Measurements from ENCODE around the gene UNC93B1.
"Not testable (repeated sequence)": the region's sequence is repeated elsewhere in the genome, so short reads cannot be mapped to it uniquely, and the experiment has no call there.

Gene UNC93B1

GRCh38 chr11:67998150-67999045 is 5.5 kb downstream of the UNC93B1 start:
- Histone ChIP-seq H3K4me3 (ENCODE audit: insufficient read depth, low read depth, low read length) (no peak overlapping the region), H3K27me3 (ENCODE audit: control insufficient read depth, insufficient read depth, low read length, poor library complexity, severe bottlenecking) (peaks cover 8% of the 10 kb centered on the region), H3K9me3 (ENCODE audit: control insufficient read depth, low read length) (no peaks in the 10 kb centered on the region), H3K4me1 (ENCODE audit: control insufficient read depth, insufficient read depth, low read length) (no peaks in the 10 kb centered on the region), H3K27ac (ENCODE audit: insufficient read depth, low read depth, low read length, poor library complexity, severe bottlenecking) (no peak overlapping the region), H3K36me3 (ENCODE audit: control insufficient read depth, insufficient read depth, low read length) (no peaks in the 10 kb centered on the region)
- 94 to 97% methylated on average over 9 of the region's 9 CpGs for WGBS, 2 experiments

- Histone ChIP-seq H3K36me3 (ENCODE audit: control insufficient read depth, insufficient read depth, low read length) (no peaks in the 10 kb centered on the region), H3K27ac (ENCODE audit: insufficient read depth, low read depth, low read length, poor library complexity, severe bottlenecking) (no peak overlapping the region), H3K4me3 (ENCODE audit: insufficient read depth, low read depth, low read length) (no peak overlapping the region), H3K27me3 (ENCODE audit: control insufficient read depth, insufficient read depth, low read length, poor library complexity, severe bottlenecking) (peaks cover under 1% of the 10 kb centered on the region), H3K9me3 (ENCODE audit: control insufficient read depth, low read length) (no peaks in the 10 kb centered on the region), H3K4me1 (ENCODE audit: control insufficient read depth, insufficient read depth, low read length) (no peaks in the 10 kb centered on the region)
- WGBS, 2 experiments = 94 to 95% methylated on average over 29 of the region's 29 CpGs
These were observed 6.4 kb downstream of the UNC93B1 start for GRCh38 chr11:67997475-67997921.

- H3K4me3 ChIP-seq (ENCODE audit: insufficient read depth, low read depth, low read length) = no peak overlapping the region
- H3K9me3 ChIP-seq (ENCODE audit: control insufficient read depth, low read length) = no peaks in the 10 kb centered on the region
- H3K36me3 ChIP-seq (ENCODE audit: control insufficient read depth, insufficient read depth, low read length) = no peaks in the 10 kb centered on the region
- 74 to 81% methylated on average over 41 of the region's 41 CpGs for WGBS, 2 experiments
- no peak overlapping the region for H3K27ac ChIP-seq (ENCODE audit: insufficient read depth, low read depth, low read length, poor library complexity, severe bottlenecking)
- H3K4me1 ChIP-seq (ENCODE audit: control insufficient read depth, insufficient read depth, low read length) = no peaks in the 10 kb centered on the region
- H3K27me3 ChIP-seq (ENCODE audit: control insufficient read depth, insufficient read depth, low read length, poor library complexity, severe bottlenecking) = no peaks in the 10 kb centered on the region
These were observed 7.0 kb downstream of the UNC93B1 start for GRCh38 chr11:67996622-67997474.

GRCh38 chr11:67996051-67996450 is 7.8 kb downstream of the UNC93B1 start:
- 94 to 96% methylated on average over 13 of the region's 13 CpGs for WGBS, 2 experiments
- peaks cover 3% of the 10 kb centered on the region for H3K27me3 ChIP-seq (ENCODE audit: control insufficient read depth, insufficient read depth, low read length, poor library complexity, severe bottlenecking)
- H3K27ac ChIP-seq (ENCODE audit: insufficient read depth, low read depth, low read length, poor library complexity, severe bottlenecking) = no peak overlapping the region
- no peaks in the 10 kb centered on the region for H3K4me1 ChIP-seq (ENCODE audit: control insufficient read depth, insufficient read depth, low read length)
- H3K9me3 ChIP-seq (ENCODE audit: control insufficient read depth, low read length) = no peaks in the 10 kb centered on the region
- H3K4me3 ChIP-seq (ENCODE audit: insufficient read depth, low read depth, low read length) = no peak overlapping the region
- H3K36me3 ChIP-seq (ENCODE audit: control insufficient read depth, insufficient read depth, low read length) = no peaks in the 10 kb centered on the region

GRCh38 chr11:67995579-67995978 is 8.3 kb downstream of the UNC93B1 start:
- H3K4me1 ChIP-seq (ENCODE audit: control insufficient read depth, insufficient read depth, low read length); H3K9me3 ChIP-seq (ENCODE audit: control insufficient read depth, low read length); H3K27me3 ChIP-seq (ENCODE audit: control insufficient read depth, insufficient read depth, low read length, poor library complexity, severe bottlenecking); H3K27ac ChIP-seq (ENCODE audit: insufficient read depth, low read depth, low read length, poor library complexity, severe bottlenecking); H3K4me3 ChIP-seq (ENCODE audit: insufficient read depth, low read depth, low read length); H3K36me3 ChIP-seq (ENCODE audit: control insufficient read depth, insufficient read depth, low read length): not testable (repeated sequence)
- WGBS, 2 experiments = 89% methylated on average over 12 to 14 of the region's 14 CpGs

GRCh38 chr11:67995129-67995528 is 8.8 kb downstream of the UNC93B1 start:
- H3K4me3 ChIP-seq (ENCODE audit: insufficient read depth, low read depth, low read length); H3K4me1 ChIP-seq (ENCODE audit: control insufficient read depth, insufficient read depth, low read length): not testable (repeated sequence)
- 91 to 95% methylated on average over 3 of the region's 3 CpGs for WGBS, 2 experiments

GRCh38 chr11:67994387-67994786 is 9.5 kb downstream of the UNC93B1 start:
- not testable (repeated sequence) for H3K4me3 ChIP-seq (ENCODE audit: insufficient read depth, low read depth, low read length); H3K36me3 ChIP-seq (ENCODE audit: control insufficient read depth, insufficient read depth, low read length); H3K27me3 ChIP-seq (ENCODE audit: control insufficient read depth, insufficient read depth, low read length, poor library complexity, severe bottlenecking); H3K9me3 ChIP-seq (ENCODE audit: control insufficient read depth, low read length); H3K27ac ChIP-seq (ENCODE audit: insufficient read depth, low read depth, low read length, poor library complexity, severe bottlenecking); H3K4me1 ChIP-seq (ENCODE audit: control insufficient read depth, insufficient read depth, low read length)
- WGBS, 2 experiments = 92% methylated on average over 5 of the region's 5 CpGs

More at GRCh38 chr11:67995129-67995528, 8.8 kb downstream of the UNC93B1 start:
- not testable (repeated sequence) for H3K27me3 ChIP-seq (ENCODE audit: control insufficient read depth, insufficient read depth, low read length, poor library complexity, severe bottlenecking); H3K36me3 ChIP-seq (ENCODE audit: control insufficient read depth, insufficient read depth, low read length); H3K27ac ChIP-seq (ENCODE audit: insufficient read depth, low read depth, low read length, poor library complexity, severe bottlenecking); H3K9me3 ChIP-seq (ENCODE audit: control insufficient read depth, low read length)

- not testable (repeated sequence) for H3K4me3 ChIP-seq (ENCODE audit: insufficient read depth, low read depth, low read length); H3K36me3 ChIP-seq (ENCODE audit: control insufficient read depth, insufficient read depth, low read length); H3K4me1 ChIP-seq (ENCODE audit: control insufficient read depth, insufficient read depth, low read length); H3K9me3 ChIP-seq (ENCODE audit: control insufficient read depth, low read length); H3K27ac ChIP-seq (ENCODE audit: insufficient read depth, low read depth, low read length, poor library complexity, severe bottlenecking); H3K27me3 ChIP-seq (ENCODE audit: control insufficient read depth, insufficient read depth, low read length, poor library complexity, severe bottlenecking)
- 34 to 35% methylated on average over 12 of the region's 12 CpGs for WGBS, 2 experiments
These were observed 10.1 kb downstream of the UNC93B1 start for GRCh38 chr11:67993821-67994220.

- not testable (repeated sequence) for H3K9me3 ChIP-seq (ENCODE audit: control insufficient read depth, low read length); H3K36me3 ChIP-seq (ENCODE audit: control insufficient read depth, insufficient read depth, low read length); H3K27me3 ChIP-seq (ENCODE audit: control insufficient read depth, insufficient read depth, low read length, poor library complexity, severe bottlenecking); H3K4me1 ChIP-seq (ENCODE audit: control insufficient read depth, insufficient read depth, low read length); H3K27ac ChIP-seq (ENCODE audit: insufficient read depth, low read depth, low read length, poor library complexity, severe bottlenecking)
- peak overlapping the region; percentile 10 for H3K4me3 ChIP-seq (ENCODE audit: insufficient read depth, low read depth, low read length)
- WGBS, 2 experiments = 3 to 4% methylated on average over 67 of the region's 70 CpGs
These were observed 12.4 kb downstream of the UNC93B1 start for GRCh38 chr11:67991347-67992121.
